Memory B cell (primary cell): ENCODE results near the gene AGAP3.

Source experiments
- ATAC-seq: fragments of 150-1000 bp; cut with Tn5 transposase; 2 replicates; pipeline ENCODE4 v1.10.0; 2021; ENCODE audit warnings: low read depth, mild to moderate bottlenecking, moderate library complexity
- DNase-seq, 2 donors: peaks; one replicate each; pipeline ENCODE4 v3.0.0; 2022; ENCODE audit warnings: low spot score in 2 of 2
- H3K27ac Mint-ChIP-seq: one replicate; pipeline ENCODE4 v1.8.0; 2022; ENCODE audit warnings: mild to moderate bottlenecking, moderate library complexity, mixed read lengths
- H3K27me3 Mint-ChIP-seq: one replicate; pipeline ENCODE4 v1.8.0; 2022; ENCODE audit warnings: mixed read lengths
- H3K36me3 Mint-ChIP-seq: one replicate; pipeline ENCODE4 v1.8.0; 2022; ENCODE audit warnings: mild to moderate bottlenecking, mixed read lengths
- H3K4me1 Mint-ChIP-seq: one replicate; pipeline ENCODE4 v1.8.0; 2022; ENCODE audit warnings: mixed read lengths
- H3K4me3 Mint-ChIP-seq: one replicate; pipeline ENCODE4 v1.8.0; 2022; ENCODE audit warnings: mild to moderate bottlenecking, moderate library complexity, mixed read lengths
- H3K9me3 Mint-ChIP-seq: one replicate; pipeline ENCODE4 v1.8.0; 2022; ENCODE audit warnings: mixed read lengths

AGAP3 gene

DNA sequence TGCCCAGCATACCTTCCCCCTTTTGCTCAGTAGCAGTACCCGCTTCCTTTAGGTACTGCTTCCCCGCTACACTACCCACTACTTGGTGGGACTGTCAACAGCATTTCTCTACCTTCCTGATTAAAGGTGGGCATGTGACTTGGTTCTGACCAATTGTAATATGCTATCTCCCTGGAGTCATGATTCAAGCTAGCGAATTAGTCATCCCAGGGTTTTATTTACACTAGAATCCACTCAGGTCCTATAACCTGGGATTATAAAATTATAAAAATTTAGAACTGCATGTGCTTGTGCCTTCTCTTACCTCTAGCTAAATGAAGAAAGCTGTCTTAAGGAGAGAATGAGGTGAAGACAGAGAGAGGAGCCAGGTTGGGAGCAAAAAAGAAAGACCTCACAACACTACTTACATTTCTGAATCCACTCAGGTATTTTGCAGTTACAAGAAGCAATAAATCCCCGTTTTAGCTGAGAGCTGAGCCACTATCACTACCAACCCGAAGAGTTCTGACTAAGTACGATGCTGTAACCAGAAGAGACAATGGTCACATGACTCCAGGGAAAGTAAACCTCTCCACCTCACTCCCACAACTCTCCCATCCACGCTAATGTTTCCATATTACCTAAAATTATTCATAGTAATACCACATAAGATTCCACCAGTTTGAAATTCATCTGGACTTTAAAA lies 71.5 kb downstream of the AGAP3 start:
- no peaks in the 10 kb centered on the region for H3K4me1 Mint-ChIP-seq
- H3K9me3 Mint-ChIP-seq: no peaks in the 10 kb centered on the region
- no peak overlapping the region for H3K27ac Mint-ChIP-seq
- H3K36me3 Mint-ChIP-seq: no peaks in the 10 kb centered on the region
- ATAC-seq (no peak), DNase-seq (no peak)
- H3K4me3 Mint-ChIP-seq: no peak overlapping the region
- peaks cover 12% of the 10 kb centered on the region for H3K27me3 Mint-ChIP-seq

DNA sequence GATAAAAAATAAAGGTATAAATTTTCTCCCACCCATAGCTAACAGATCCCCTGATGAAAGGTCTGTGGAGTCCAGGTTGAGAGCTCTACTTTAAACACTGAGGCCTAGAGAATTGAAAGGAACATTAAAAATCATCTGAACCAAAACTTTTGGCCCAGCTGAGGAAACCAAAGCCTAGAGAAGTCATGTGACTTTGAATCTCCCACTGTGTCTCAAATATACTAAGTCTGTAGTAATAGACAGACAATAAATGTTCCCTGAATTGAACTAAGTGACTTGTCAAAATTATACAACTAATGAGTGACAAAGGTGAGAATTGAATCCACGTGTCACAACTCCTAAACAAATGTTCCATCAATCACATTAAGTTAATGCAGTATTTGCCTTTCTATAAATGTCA lies 75.5 kb downstream of the AGAP3 start:
- ATAC-seq: no peak

GRCh38 chr7:151166629-151167196 lies 80.4 kb downstream of the AGAP3 start:
- Mint-ChIP-seq H3K4me3 (peak overlapping the region; percentile 62), H3K36me3 (no peaks in the 10 kb centered on the region), H3K27me3 (peaks cover 21% of the 10 kb centered on the region), H3K27ac (no peak overlapping the region), H3K9me3 (no peaks in the 10 kb centered on the region), H3K4me1 (peaks cover 11% of the 10 kb centered on the region)
- ATAC-seq (no peak), DNase-seq (no peak)

More for the DNA sequence above, 75.5 kb downstream of the AGAP3 start:
- no peak overlapping the region for H3K27ac Mint-ChIP-seq
- H3K9me3 Mint-ChIP-seq: no peaks in the 10 kb centered on the region
- no peak for DNase-seq
- no peaks in the 10 kb centered on the region for H3K36me3 Mint-ChIP-seq
- H3K4me3 Mint-ChIP-seq: no peak overlapping the region
- H3K27me3 Mint-ChIP-seq: peaks cover 8% of the 10 kb centered on the region
- peaks cover 5% of the 10 kb centered on the region for H3K4me1 Mint-ChIP-seq

GRCh38 chr7:151167197-151167961 lies 81.1 kb downstream of the AGAP3 start, which contains the start of gene GBX1:
GBX1 (minus strand) TSS chr7:151167694; CDS start chr7:151167548, 146 bp downstream.
- no peaks in the 10 kb centered on the region for H3K9me3 Mint-ChIP-seq
- peaks cover 11% of the 10 kb centered on the region for H3K4me1 Mint-ChIP-seq
- DNase-seq (no peak), ATAC-seq (peak; percentile 61)
- H3K4me3 Mint-ChIP-seq: peak within 1 kb of the TSS; percentile 81
- no peaks in the 10 kb centered on the region for H3K36me3 Mint-ChIP-seq
- H3K27me3 Mint-ChIP-seq: peaks cover 21% of the 10 kb centered on the region
- H3K27ac Mint-ChIP-seq: no peak within 1 kb of the TSS

DNA sequence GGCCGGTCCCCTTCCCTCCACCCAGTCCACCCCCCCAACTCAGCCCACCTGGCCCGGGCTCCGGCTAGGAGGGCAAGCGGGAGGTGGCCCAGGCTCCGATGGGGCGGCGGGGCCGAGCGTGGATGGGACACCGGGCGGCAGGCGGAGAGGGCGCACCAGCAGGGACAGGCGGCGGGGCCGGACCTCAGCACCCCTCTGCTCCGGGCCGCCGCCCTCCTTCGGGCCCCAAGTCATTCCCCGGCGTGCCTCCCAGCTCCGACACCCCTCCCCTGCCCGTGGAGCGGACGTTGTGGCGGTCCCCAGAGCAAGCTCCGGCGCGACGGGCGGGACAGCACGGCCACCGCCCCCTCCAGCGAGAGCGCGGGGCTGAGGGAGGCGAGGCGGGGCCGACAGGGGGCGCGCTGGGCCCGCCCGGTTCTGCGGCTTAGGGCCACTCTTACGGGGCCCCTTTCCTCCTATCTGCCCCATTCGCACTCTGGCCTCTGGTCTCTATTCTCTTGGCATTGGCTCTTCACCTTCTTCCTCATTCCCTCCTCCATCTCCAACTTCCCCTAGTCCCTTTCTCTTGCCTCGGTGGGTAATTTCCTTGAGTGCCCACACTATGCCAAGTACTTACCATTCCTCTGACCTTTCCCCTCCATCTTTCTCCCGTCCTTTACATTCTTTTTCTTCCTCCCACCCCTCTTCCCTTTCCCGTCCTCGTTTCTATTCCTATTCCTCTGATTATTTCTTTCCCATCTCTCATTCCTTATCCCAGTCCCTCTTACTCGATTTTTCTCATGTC lies 81.9 kb downstream of the AGAP3 start:
- no peaks in the 10 kb centered on the region for H3K9me3 Mint-ChIP-seq
- peak; percentile 58 to 70 for DNase-seq
- H3K27me3 Mint-ChIP-seq: peaks cover 26% of the 10 kb centered on the region
- peaks cover 18% of the 10 kb centered on the region for H3K4me1 Mint-ChIP-seq
- peak overlapping the region; percentile 81 for H3K4me3 Mint-ChIP-seq
- H3K27ac Mint-ChIP-seq: no peak overlapping the region
- ATAC-seq: peak; percentile 76
- H3K36me3 Mint-ChIP-seq: peaks cover under 1% of the 10 kb centered on the region

DNA sequence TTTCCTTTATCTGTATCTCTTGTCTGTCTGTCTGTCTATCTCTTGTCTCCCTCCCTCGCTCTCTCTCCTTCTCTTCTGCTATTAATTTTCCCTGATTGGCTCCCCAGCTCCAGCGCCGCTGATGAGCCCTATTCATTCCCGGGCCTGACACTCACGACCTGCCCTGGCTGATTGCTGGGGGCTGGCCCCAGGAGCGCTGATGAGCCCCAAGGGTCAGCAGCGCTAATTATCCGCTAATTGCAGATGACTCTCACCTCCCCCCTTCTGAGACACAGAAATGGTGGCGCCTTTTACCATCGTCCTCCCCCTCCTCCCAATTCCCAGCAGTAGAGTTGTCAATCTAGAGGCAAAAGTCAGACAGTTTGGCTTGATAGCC lies 82.5 kb downstream of the AGAP3 start:
- H3K4me1 Mint-ChIP-seq: peaks cover 20% of the 10 kb centered on the region
- DNase-seq: no peak
- H3K4me3 Mint-ChIP-seq: peak overlapping the region; percentile 81
- ATAC-seq: no peak
- peaks cover 2% of the 10 kb centered on the region for H3K36me3 Mint-ChIP-seq
- H3K9me3 Mint-ChIP-seq: no peaks in the 10 kb centered on the region
- H3K27ac Mint-ChIP-seq: no peak overlapping the region
- H3K27me3 Mint-ChIP-seq: peaks cover 29% of the 10 kb centered on the region

DNA sequence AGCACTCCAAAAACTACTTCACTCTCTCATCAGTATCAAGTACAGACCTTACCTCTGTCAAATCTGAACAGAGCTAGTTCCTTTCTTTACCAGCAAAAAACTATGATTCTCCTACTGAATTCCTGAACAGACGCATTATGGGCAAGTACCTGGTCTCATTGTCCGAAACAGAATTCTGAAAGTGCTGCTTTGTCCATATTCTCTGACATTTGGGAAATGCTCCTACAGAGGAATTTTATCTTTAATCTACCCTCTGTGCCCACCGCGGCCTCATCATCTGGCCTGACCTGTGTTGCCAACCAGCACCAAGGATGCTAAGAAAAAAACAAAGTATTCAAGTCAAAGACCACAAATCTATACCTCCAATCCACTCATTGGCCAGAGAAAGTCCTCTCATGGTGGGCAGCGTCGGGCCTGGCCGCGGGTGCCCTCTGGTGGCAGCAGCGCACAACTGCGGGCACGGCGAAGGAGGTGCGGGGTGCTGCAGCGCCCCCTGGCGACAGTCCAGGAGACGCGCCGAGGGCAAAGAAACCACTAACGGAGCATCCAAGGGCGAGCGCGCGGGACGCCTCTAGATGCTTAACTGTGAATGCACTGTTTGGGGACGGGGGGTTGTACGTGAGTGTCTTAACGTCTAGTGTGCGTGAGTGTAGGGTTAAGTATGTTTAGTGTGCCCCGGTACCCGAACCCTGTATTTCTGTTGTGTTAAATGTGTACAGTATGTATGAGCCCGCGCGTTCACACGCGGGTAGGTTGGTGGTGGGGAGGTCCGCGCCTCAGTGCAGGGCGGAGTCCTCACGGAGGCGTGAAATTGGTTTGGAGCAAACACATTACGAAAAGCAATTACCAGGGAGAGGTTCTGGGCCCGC lies 86.2 kb downstream of the AGAP3 start:
- Mint-ChIP-seq H3K4me1 (peaks cover 15% of the 10 kb centered on the region), H3K27me3 (peaks cover 32% of the 10 kb centered on the region), H3K9me3 (no peaks in the 10 kb centered on the region), H3K27ac (no peak overlapping the region), H3K4me3 (no peak overlapping the region), H3K36me3 (peaks cover 2% of the 10 kb centered on the region)
- peak; percentile 79 to 83 for DNase-seq
- peak; percentile 62 for ATAC-seq

- Mint-ChIP-seq H3K27ac (peak overlapping the region; percentile 41), H3K36me3 (peaks cover 2% of the 10 kb centered on the region), H3K27me3 (peaks cover 30% of the 10 kb centered on the region), H3K9me3 (no peaks in the 10 kb centered on the region), H3K4me1 (peaks cover 11% of the 10 kb centered on the region), H3K4me3 (no peak overlapping the region)
- DNase-seq (no peak), ATAC-seq (no peak)
Observed at GRCh38 chr7:151173386-151174245, 87.3 kb downstream of the AGAP3 start.

- peaks cover 9% of the 10 kb centered on the region for H3K4me1 Mint-ChIP-seq
- H3K36me3 Mint-ChIP-seq: peaks cover 2% of the 10 kb centered on the region
- DNase-seq: no peak
- no peaks in the 10 kb centered on the region for H3K9me3 Mint-ChIP-seq
- peaks cover 26% of the 10 kb centered on the region for H3K27me3 Mint-ChIP-seq
- peak; percentile 59 for ATAC-seq
- no peak overlapping the region for H3K4me3 Mint-ChIP-seq
- no peak overlapping the region for H3K27ac Mint-ChIP-seq
Observed at GRCh38 chr7:151174246-151175046, 88.2 kb downstream of the AGAP3 start.

DNA sequence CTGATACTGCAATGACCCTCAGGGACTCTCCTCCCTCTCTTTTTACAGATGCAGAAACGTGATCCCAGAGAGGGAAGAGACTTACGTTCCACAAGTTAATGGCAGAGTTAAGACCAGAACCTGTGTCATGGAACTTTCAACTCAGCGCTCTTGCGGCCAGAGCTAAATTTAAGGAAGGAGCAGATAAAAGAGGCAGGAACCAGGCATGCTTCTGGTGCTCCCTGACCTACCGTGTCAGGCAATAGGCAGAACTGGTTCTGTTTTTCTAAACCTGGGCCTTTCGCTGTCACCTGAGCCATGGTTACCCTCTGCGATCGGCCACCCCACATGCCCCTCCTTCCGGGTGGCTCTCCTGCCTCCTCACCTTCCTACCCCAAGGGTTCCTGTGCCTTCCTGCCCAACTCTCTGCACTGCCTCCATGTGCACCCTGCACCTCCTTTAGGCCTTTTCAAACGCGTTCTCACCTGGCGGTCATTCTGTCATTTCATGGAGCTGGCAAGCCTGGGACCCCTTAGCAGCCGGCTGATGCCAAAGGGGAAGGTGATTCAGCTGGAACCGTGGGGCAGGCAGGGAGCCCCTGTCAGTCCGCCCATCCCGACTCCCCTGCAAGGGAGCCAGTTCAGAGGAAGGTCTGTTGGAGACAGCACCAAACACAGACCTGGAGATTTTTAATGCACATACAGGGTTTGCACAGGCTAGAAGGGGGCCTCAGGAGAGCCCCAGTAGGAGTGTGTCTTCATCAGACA lies 88.9 kb downstream of the AGAP3 start:
- ATAC-seq: no peak
- no peak for DNase-seq
- Mint-ChIP-seq H3K9me3 (no peaks in the 10 kb centered on the region), H3K36me3 (peaks cover 2% of the 10 kb centered on the region), H3K27ac (no peak overlapping the region), H3K4me3 (no peak overlapping the region), H3K4me1 (peaks cover 9% of the 10 kb centered on the region), H3K27me3 (peaks cover 24% of the 10 kb centered on the region)

DNA sequence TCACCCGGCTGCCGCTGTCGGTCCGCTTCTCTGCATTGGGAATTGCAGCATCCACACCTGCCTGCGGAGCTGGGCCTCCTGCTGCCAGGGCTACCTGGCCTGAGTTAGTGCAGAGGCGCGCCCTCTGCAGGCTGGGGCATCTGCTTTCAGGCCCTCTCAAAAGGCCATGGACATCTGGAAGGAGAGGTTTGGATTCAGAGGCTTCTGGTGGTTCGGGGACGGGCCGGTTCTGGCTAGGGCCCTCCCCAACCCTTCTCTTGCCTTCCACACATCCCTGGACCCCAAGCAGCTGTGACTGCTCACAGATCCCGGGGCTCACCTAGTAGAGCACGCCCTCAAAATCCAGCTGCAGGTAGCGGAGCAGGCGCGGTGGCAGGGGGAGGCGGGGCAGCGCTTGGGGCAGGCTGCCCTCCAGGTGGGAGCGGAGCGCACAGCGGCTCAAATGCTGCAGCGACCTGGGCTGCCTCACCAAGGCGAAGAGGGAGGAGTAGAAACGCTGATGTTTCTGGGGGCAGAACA lies 89.6 kb downstream of the AGAP3 start:
- peaks cover 9% of the 10 kb centered on the region for H3K4me1 Mint-ChIP-seq
- no peak overlapping the region for H3K27ac Mint-ChIP-seq
- H3K4me3 Mint-ChIP-seq: no peak overlapping the region
- DNase-seq (no peak), ATAC-seq (no peak)
- no peaks in the 10 kb centered on the region for H3K9me3 Mint-ChIP-seq
- H3K27me3 Mint-ChIP-seq: peaks cover 29% of the 10 kb centered on the region
- peaks cover 2% of the 10 kb centered on the region for H3K36me3 Mint-ChIP-seq
